Esophagus muscularis mucosa (tissue), 3 donors: ENCODE results near the gene NR1I3.

Source experiments
- CTCF ChIP-seq, 3 experiments: fragments of 200-600 bp in 2 of 3; fragments of 450-650 bp in 1 of 3; sonication (generic) in 2 of 3; IDR thresholded peaks; one replicate each; pipeline ENCODE4 v1.5.1; 2017 to 2019; ENCODE audit warnings: antibody characterized with exemption in 3 of 3, mild to moderate bottlenecking in 2 of 3, moderate library complexity in 1 of 3
- POLR2AphosphoS5 ChIP-seq, 2 donors: sonication (generic); formaldehyde crosslinking; IDR thresholded peaks; one replicate each; pipeline ENCODE4 v1.6.1; 2017; ENCODE audit warnings: antibody characterized with exemption in 2 of 2

GRCh38 chr1:161282991-161283390 is 45.0 kb upstream of the NR1I3 start:
- TF ChIP-seq CTCF (IDR thresholded peaks at IDR 0.05): no peak
- no peak for TF ChIP-seq POLR2AphosphoS5 (IDR thresholded peaks at IDR 0.05)
